CD4-positive, alpha-beta T cell treated with Interleukin-4 for 4 hours (primary cell): ENCODE measurements around the gene MICU2.

Experiments
- DNase-seq: peaks from one replicate; pipeline ENCODE4 v3.0.0-alpha.2; 2020

Gene MICU2, protein sequence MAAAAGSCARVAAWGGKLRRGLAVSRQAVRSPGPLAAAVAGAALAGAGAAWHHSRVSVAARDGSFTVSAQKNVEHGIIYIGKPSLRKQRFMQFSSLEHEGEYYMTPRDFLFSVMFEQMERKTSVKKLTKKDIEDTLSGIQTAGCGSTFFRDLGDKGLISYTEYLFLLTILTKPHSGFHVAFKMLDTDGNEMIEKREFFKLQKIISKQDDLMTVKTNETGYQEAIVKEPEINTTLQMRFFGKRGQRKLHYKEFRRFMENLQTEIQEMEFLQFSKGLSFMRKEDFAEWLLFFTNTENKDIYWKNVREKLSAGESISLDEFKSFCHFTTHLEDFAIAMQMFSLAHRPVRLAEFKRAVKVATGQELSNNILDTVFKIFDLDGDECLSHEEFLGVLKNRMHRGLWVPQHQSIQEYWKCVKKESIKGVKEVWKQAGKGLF

GRCh38 chr13:21603531-21604448 is at the start of gene MICU2:
Gene MICU2, minus strand, starts transcription at chr13:21604170. Its CDS starts 22 bp downstream, at chr13:21604148.
- DNase-seq = peak; percentile 96

- DNase-seq = no peak
Measured at GRCh38 chr13:21641629-21642028, 37.7 kb upstream of the MICU2 start.

- no peak for DNase-seq
Measured at GRCh38 chr13:21639561-21639960, 35.6 kb upstream of the MICU2 start.

DNA sequence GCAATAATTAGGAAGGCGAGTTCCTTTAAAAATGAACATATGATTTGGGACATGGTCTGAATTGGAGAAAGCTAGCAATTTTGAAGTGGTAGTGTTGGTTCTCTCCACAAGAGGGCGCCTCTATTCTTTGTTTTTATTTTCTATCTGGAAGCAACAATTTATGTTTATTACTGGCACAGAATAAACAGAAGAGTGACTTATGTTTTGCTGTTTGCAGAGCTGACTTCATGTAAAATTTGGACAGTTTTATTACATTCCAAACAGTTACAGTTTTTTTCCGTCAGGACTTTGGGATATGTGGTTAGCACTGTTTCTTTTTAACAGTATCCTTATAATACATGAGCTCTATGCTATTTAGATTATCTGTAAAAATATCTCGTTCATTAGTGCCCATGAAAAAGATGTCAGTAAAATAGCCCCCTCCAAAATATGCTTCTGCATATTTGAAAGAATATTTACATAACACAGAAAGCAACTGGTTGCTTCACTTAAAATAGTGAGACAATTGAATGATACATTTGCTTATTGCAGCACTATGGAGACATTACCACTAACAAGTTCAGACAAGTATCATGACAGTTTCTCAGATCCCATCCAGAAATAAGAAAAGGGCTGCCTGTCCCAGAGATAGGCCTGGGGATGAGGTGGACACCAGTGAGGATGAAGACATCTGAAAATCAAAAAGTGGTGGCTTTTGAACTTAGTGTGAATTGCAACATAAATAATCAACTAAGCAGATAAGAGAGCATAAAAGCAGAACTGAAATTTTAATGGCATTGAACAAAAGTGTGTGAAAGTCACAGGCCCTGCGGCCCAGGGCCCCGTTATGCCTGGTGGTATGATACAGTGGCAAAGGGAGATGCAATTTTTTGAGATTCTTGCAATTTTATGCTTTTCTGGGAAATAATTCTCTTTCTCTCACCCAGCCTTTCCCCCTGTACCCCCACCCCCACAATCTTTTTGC is 34.6 kb upstream of the MICU2 start:
- DNase-seq = peak; percentile 45

- peak; percentile 36 for DNase-seq
Measured at GRCh38 chr13:21637296-21637695, 33.3 kb upstream of the MICU2 start.

- no peak for DNase-seq
Measured at GRCh38 chr13:21636656-21637055, 32.7 kb upstream of the MICU2 start.

DNA sequence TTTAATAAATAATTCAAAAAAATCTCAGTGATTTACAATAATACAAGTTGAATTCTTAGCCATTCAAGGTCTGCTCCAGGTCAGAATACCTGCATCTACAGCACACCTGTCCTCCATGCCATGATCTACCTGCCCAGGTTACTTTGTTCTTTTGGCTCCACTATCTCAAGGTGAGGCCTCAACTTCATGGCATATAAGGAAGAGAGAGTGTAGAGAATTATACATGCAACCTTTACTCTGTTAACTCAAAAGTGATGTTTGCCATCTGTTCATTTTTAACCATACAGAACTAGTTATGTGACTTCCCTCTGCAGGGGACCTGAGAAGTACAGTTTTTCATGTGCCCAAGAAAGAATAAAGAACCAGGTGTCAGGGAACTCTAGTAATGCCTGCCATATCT is 28.2 kb upstream of the MICU2 start:
- no peak for DNase-seq

DNA sequence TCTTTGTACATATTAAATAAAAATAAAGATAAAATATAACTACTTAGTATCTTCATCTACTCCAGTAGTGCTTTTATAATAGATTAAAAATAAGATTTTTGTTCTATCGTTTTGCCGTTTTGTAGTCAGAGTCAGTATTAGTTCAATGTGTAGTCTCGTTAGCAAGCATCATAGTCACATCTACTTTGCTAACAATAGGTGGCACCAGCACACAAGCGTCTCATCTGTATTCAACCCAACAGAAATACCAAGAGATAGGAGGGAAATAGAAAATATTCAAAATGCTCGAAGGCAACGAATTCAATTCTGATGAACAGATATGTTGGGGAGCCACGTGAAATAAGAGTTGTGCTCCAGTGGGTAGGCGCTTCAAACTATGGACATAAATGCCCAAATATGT is 21.4 kb upstream of the MICU2 start:
- DNase-seq = peak; percentile 18

GRCh38 chr13:21620861-21621260 is 16.9 kb upstream of the MICU2 start:
- no peak for DNase-seq

DNA sequence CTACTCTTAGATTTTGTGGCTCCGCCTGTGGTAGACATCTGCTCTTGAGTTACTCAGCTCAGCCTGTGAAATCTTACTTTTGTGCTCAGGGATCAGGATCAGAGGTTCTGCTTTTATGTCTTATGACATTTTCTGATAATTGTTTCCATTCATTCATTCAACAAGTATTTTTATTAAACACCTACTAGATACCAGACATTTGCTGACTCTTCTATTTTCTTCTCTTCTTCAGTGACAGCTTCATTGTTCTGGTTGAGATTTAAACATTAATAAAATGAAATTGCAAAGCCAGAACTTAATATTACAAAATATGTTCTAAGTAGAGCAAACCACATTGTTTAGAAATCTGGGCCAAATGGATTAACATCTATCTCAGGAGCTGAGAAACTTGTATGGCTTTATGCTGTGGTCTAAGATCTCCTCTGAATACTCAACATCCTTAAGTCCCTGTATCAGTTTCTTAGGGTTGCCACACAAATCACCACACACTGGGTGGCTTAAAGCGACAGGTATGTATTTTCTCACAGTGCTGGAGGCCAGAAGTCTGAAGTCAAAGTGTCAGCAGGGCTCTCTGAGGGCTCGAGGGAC is 15.8 kb upstream of the MICU2 start:
- DNase-seq = no peak

- DNase-seq = no peak
Measured at GRCh38 chr13:21616880-21617279, 12.9 kb upstream of the MICU2 start.

- no peak for DNase-seq
Measured at GRCh38 chr13:21616205-21616866, 12.4 kb upstream of the MICU2 start.

GRCh38 chr13:21615427-21615826 is 11.5 kb upstream of the MICU2 start:
- no peak for DNase-seq

GRCh38 chr13:21613791-21614190 is 9.8 kb upstream of the MICU2 start:
- DNase-seq = no peak

- DNase-seq = no peak
Measured at GRCh38 chr13:21611385-21611784, 7.4 kb upstream of the MICU2 start.

- DNase-seq = no peak
Measured at GRCh38 chr13:21610687-21611086, 6.7 kb upstream of the MICU2 start.

DNA sequence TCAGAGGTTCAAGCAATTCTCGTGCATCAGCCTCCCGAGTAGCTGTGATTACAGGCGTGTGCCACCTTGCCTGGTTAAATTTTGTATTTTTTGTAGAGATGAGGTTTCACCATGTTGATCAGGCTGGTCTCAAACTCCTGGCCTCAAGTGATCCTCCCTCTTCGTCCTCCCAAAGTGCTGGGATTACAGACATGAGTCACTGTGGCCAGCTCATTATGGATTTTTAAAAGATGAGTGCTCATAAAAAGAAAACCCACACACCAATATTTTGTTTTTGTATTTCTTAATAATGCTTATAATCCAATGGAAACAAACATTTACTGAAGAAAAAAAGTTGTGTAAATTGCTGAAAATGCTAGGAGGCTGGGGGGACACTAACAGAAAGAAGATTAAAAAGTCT is 5.0 kb upstream of the MICU2 start:
- no peak for DNase-seq

GRCh38 chr13:21606796-21607195 is 2.8 kb upstream of the MICU2 start:
- DNase-seq = no peak

- DNase-seq = no peak
Measured at GRCh38 chr13:21606251-21606650, 2.3 kb upstream of the MICU2 start.

GRCh38 chr13:21596722-21597121 is 7.2 kb downstream of the MICU2 start:
- DNase-seq = no peak

DNA sequence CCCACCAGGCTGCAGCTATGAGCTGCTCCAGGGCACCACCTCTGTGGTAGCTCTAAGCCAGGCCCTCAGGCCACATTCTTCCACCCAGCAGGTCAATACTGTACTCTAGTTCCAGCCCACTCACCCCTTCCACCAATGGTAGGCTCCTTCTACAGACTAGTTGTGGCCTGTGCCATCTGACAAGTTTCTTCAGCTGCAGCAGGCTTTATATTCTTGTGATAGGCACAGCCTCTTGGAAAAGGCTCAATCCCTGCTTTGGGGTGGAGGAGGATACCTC is 8.5 kb downstream of the MICU2 start:
- no peak for DNase-seq
